Measurements from ENCODE around the gene IFIT3.
"Not testable (repeated sequence)": the region's sequence is repeated elsewhere in the genome, so short reads cannot be mapped to it uniquely, and the experiment has no call there.

Gene IFIT3, protein sequence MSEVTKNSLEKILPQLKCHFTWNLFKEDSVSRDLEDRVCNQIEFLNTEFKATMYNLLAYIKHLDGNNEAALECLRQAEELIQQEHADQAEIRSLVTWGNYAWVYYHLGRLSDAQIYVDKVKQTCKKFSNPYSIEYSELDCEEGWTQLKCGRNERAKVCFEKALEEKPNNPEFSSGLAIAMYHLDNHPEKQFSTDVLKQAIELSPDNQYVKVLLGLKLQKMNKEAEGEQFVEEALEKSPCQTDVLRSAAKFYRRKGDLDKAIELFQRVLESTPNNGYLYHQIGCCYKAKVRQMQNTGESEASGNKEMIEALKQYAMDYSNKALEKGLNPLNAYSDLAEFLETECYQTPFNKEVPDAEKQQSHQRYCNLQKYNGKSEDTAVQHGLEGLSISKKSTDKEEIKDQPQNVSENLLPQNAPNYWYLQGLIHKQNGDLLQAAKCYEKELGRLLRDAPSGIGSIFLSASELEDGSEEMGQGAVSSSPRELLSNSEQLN

DNA sequence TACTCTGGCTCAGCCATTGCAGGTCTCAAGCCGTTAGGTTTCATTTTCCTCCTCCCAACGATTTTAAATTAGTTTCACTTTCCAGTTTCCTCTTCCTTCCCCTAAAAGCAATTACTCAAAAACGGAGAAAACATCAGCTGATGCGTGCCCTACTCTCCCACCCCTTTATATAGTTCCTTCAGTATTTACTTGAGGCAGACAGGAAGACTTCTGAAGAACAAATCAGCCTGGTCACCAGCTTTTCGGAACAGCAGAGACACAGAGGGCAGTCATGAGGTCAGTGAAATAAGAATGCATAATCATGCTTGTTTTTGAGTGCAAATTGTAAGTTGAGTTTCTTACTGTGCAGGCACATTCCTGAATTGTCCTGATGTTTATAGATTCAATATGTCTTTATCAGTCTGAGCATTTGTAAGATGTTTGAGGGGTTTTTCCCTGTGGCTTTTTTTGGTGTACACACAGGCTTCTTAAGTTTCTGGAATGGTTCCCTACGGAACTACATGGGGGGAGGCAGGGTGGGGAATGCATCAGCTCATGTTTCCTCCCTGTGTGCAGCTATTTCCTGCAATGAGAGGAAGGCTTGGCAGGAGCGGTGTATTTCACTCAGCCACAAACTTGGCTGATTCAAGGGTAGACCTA, at the start of gene IFIT3:
Gene IFIT3 (plus strand): TSS at position 195 of the 639 bp plus-strand sequence. CDS start 77 bp downstream, at position 272.
- no peak for DNase-seq (ENCODE audit: low read depth in 3 of 3, low spot score in 1 of 3)

DNA sequence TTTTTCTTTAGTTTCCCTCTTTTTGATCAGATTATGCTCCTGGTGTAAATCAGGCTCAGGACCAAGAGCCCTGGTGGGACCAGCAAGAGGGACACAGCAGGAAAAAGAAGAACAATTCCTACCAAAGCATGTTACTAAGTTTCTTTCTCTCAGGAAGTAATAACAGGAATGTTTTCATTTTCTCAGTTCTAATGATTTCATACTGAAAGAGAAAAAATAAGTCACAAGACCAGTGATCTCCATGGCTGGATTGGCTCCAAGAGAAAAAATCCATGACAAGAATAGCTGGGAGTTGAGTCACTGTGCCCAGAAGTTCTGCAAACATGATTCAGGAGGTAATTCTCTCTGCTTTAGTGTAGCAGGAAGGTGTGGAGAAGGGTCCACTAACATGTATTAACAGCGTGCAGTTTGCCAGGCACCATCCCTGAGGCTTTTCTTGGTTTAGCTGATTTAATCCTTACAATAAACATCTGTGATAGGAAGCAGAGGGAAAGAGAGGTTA, 49.7 kb upstream of the IFIT3 start:
- DNase-seq (ENCODE audit: low read depth in 3 of 3, low spot score in 1 of 3), result no peak

DNA sequence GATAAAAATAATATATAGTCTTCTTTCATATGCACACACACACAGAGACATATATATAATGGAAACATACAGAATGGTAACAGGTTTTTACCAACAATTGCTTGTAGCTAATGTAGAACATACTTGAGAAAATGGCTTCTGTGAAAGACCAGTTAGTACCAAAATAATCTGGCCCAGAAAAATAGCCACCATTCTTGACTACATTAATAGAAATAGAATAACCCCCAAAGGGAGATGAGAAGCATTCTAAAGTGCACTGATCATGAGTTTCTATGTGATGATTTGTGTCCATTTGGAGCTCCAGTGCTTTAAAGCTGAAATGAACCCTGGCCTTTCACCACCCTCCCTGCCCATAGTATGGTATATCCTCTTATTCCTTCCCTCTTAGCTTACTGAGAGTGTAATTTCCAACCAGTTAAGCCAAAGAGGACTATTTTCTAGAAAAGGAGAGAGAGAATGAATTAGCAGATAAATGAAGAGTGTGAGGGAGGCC, 48.9 kb upstream of the IFIT3 start:
- no peak for DNase-seq (ENCODE audit: low read depth in 3 of 3, low spot score in 1 of 3)

DNA sequence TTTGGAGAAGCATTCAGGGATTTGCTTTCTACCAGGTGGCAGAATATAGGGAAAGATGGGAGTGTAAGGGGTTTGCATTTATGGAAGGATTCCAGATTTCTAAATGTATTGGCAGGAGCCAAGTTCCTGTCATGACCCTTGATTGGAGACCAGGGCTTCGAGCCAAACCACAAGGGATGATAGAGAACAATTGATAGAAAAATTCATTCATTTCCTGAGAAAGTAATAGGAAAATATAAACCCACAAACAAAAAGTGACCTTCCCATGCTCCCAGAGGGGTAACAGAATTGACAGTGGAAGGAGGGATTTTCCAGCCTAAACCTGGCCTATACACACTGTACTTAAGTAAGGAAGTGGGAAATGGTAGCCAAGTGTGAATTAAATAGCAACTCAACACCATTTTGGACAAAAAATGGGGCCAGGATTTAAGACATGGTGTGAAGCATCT, 48.4 kb upstream of the IFIT3 start:
- no peak for DNase-seq (ENCODE audit: low read depth in 3 of 3, low spot score in 1 of 3)

DNA sequence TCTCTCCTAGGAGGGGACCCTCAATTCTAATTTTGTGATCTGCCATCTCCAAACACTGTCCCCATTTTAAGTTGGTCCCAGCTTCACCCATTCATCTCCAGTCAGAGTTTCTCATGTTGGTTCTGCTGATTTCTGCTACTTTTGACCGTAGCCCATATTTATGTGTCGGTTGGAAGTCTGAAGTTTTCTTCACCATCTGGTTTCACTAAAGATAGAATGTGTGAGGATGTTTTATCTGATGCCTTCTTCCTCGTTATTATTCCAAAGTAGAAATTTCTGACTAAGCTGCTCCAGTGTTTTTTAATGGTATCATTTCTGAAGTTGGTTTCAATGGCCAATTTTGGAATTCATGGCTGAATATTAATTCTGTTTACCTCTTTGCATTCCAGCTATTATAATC, 47.3 kb upstream of the IFIT3 start:
- no peak for DNase-seq (ENCODE audit: low read depth in 3 of 3, low spot score in 1 of 3)

DNA sequence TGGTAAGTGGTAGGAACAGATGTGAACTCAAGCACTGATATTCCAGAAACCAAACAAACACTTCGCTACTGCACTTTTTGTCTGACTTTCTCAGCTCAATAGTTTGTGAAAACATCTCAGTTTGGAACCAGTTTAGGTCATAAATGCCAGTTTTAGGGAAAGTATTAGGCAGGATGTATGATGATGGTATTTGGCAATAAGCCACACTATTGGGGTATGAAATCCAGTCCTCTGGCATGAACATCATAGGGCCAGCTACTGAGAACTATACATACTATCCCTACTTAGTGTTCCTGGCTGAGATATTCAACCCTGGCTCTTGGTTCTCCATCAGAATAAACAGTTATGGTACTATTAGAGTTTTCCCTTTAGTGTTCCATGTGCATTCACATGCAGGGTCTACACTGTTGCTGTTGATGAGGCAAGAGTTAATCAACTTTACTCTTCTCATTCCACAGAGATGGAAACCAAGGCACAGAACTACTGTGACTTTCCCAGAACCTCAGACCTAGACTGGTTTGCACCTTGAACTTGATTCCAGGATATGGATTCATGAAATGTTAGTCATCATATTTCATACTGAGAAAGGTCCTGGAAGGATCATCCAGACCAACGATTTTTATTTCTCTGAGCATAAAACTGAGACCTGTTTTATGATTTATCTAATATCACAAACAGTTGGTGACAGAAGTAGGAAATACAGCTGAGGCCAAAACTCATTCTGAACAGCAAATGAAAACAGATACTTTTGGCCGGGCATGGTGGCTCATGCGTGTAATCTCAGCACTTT, 46.0 kb upstream of the IFIT3 start:
- no peak for DNase-seq (ENCODE audit: low read depth in 3 of 3, low spot score in 1 of 3)

DNA sequence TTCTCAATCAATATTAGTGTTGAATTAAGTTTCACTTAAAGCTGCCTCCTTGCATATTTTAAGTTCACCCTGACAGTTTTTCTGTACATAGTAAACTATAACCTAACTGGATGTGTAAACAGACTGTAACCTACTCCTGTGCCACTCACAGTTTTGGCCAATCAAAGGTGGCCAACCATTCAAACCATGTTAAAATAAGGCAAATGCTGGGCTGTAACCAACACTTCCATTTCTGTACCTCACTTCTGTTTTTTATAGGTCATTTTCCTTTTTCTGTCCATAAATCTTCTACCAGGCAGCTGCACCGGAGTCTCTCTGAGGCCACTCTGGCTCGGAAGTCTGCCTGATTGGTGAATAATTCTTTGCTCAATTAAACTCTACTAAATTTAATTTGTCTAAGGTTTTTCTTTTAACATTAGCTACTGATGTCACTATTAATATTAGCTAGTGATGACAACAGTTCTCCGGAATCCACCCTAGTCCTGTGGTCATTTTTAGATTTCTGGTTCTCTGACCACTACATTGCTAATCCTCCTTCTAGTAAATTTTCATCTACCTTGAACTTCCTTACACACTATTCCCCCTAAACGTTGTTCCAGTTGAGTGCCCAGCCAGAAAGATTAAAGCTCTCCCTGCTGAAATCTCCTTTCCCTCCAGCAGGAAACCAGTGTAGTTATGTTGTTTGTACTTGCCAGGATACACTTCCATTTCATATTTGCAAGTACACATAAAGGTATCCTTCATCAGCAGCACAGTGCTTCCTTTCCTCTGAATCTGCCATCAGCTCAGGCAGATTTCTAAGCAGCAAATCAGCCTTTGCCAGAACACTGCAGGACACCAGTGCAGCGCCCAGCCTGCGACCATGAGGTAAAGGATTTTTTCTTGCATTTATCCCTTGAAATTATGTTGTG, 44.5 kb upstream of the IFIT3 start:
- no peak for DNase-seq (ENCODE audit: low read depth in 3 of 3, low spot score in 1 of 3)

DNA sequence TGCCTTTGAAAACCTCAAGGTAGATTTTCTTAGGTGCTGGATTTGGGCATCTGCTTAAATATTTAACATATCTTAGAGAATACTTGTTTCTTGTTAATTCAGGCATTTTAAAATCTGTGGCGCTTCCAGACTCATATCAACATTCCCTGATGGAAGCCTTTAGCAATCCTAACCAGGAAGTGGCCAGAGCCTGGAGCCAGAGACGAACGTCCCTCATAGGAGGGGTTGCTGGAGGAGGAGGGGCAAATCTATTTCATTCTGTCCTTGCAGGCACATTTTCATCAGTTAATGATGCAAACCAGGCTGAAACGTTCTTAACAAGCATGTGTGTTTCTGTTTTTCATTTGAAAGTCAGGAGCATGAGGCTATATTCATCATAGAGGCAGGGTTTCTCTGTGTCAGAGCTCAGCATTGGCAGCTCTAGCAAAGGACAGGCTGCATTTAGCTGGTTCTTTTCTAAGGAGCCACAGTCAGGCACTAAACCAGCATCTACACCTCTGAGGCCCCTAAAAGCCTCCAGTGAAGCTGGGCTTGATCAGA, 43.8 kb upstream of the IFIT3 start:
- no peak for DNase-seq (ENCODE audit: low read depth in 3 of 3, low spot score in 1 of 3)

DNA sequence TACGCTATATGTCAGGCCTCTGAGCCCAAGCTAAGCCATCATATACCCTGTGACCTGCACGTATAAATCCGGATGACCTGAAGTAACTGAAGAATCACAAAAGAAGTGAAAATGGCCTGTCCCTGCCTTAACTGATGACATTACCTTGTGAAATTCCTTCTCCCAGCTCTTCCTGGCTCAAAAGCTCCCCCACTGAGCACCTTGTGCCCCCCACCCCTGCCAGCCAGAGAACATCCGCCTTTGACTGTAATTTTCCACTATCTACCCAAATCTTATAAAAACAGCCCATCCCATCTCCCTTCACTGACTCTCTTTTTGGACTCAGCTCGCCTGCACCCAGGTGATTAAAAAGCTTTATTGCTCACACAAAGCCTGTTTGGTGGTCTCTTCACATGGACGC, 43.1 kb upstream of the IFIT3 start:
- DNase-seq (ENCODE audit: low read depth in 3 of 3, low spot score in 1 of 3), result not testable (repeated sequence)

DNA sequence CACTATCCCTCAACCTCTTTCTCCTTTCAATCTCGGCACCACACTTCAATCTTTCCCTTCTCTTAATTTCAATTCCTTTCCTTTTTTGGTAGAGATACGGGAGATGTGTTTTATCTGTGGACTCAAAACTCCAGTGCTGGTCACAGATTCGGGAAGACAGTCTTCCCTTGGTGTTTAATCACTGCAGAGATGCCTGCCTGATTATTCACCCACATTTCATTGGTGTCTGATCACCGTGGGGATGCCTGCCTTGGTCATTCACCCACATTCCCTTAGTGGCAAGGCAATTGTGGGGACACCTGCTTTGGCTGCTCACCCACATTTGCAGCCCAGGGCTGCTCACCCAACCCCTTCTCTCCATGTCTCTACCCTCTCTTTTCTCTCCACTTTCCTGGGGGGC, 42.5 kb upstream of the IFIT3 start:
- not testable (repeated sequence) for DNase-seq (ENCODE audit: low read depth in 3 of 3, low spot score in 1 of 3)

DNA sequence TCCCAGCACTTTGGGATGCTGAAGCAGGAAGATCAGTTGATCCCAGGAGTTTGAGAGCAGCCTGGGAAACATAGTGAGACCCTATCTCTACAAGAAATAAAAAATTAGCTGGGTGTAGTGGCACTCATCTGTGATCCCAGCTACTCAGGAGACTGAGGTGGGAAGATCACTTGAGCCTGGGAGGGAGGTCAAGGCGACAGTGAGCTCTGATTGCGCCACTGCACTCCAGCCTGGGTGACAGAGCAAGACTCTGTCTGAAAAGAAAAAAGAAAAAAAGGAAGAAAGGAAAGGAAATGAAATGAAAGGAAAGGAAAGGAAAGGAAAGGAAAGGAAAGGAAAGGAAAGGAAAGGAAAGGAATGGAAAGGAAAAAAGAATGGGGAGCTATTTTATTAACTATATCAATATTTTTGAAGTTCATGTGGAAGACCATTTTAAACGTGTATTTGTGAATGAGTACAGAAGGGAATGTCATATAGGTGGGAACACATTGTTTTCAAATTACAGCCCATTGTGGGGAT, 33.0 kb upstream of the IFIT3 start:
- DNase-seq (ENCODE audit: low read depth in 3 of 3, low spot score in 1 of 3), result no peak

DNA sequence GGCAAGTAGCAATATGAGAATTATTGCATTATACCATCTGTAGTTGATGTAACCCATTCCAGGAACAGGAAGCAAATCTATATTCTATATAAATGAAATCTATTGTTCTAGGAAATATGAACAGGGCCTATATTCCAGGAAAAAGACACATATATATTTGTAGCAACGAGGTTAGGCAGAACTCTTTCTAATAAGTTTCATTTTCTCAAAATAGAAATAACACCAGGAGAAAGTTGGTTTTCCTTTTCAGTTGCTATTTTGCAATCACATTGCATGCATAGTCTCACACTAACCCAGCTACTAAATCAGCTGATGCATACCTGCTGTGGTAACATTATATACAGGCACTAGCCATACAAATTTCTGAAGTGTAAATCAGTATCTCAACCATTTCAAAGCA, 32.2 kb upstream of the IFIT3 start:
- DNase-seq (ENCODE audit: low read depth in 3 of 3, low spot score in 1 of 3), result no peak

DNA sequence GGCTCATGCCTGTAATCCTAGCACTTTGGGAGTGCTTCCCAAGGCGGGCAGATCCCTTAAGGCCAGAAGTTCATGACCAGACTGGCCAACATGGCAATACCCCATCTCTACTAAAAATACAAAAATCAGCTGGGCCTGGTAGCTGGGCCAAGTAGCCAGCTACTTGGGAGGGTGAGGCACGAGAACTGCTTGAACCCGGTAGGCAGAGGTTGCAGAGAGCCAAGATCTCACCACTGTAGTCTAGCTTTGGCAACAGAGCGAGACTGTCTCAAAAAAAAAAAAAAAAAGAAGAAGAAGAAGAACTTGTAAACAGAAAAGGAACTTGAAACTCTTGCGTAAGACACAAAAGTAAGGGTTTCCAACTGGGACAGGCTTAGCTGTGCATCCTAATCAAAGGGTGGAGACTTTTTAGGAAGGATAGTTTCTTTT, 31.6 kb upstream of the IFIT3 start:
- no peak for DNase-seq (ENCODE audit: low read depth in 3 of 3, low spot score in 1 of 3)

DNA sequence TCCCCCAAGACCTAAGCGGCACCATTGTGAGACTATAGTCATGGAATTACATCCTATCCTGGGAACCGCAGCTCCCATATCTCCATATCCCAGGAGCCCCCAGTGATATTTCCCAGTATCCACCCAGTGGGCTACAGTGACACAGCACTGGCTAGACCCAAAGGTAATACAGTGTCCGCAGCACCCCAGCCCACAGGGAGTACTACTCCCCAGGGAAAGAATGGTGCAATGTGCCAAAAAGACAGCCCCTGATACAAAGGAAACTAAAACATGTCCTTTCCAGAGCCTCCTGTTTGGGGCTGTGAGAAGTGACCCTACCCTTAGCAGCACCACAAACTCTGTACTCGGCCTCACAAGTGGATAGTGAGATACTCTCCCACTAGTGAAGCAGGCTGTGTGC, 30.4 kb upstream of the IFIT3 start:
- DNase-seq (ENCODE audit: low read depth in 3 of 3, low spot score in 1 of 3), result no peak

DNA sequence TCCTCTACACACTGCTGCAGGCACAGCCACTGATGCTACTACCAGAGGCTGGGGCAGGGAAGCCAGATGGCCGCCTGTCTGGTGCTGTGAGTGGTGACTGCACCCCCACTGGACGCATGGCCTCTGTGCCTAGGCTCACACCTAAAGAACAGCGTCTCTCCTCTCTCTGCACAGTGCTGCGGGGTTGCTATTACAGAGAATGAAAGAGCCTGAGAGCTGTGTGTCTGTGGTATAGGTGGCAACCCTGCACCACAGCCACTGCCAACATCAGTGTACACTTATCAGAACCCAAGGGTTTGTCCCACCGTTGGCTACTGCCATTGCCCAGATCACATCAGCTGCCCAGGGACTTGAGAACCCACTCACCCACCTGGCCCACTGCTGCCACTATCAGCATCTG, 30.0 kb upstream of the IFIT3 start:
- DNase-seq (ENCODE audit: low read depth in 3 of 3, low spot score in 1 of 3), result no peak

DNA sequence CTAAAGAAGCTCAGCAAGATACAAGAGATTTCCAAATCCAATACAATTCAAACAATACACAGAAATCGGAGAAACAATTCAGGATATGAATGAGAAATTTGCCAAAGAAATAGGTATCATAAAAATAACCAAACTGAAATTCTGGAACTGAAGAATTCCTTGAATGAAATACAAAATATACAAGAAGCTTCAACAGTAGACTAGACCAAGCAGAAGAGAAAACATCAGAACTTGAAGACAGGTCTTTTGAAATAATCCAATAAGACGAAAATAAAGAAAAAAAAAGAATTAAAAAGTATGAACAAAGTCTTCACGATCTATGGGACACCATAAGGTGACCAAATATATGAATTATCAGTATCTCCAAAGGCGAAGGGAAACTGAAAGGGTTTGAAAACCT, 28.8 kb upstream of the IFIT3 start:
- DNase-seq (ENCODE audit: low read depth in 3 of 3, low spot score in 1 of 3), result no peak

DNA sequence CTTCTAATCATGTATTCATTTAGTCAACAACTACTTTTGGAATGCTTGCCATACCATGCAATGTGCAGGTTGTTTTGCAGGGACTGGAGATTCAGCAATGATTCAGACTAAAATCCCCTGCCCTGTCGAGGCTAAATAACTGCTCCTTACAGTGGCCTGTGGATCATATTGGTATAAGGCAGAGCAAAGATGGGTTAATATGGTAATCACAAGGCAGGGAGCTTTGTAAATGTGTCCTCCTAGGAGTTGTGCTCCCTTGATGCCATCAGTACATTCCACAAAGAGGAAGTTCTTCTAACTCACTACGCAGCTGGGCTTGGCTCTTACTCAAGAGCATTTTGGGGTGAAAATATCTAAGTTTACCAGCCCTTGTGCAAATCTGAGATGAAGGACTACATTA, 26.6 kb upstream of the IFIT3 start:
- no peak for DNase-seq (ENCODE audit: low read depth in 3 of 3, low spot score in 1 of 3)

DNA sequence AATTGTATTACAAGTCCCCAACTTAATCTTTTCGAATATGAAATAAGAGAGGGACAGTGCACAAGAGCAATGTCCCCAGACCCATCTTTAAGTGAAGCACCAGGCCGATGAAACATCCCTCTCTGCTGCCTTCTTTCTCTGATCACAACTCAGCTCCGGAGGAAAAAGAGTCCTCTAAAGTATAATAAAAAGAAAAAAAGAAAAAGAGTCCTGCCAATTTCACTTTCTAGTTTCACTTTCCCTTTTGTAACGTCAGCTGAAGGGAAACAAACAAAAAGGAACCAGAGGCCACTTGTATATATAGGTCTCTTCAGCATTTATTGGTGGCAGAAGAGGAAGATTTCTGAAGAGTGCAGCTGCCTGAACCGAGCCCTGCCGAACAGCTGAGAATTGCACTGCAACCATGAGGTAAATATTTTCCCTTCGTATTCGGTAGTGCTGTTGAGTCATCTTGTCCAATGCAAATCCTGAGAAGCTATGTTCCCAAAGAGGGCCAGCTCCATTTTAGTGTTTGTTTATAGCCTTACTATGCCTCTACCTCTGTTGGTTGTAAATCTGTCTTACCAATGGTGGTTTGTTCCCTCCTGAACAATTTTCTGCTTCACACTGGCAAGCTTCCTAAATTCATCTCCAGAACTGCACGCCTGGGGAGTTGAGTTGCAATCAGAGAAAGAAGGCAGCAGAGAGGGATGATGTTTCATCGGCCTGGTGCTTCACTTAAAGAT, 25.9 kb upstream of the IFIT3 start, which contains the start of gene IFIT2:
Gene IFIT2 (plus strand): TSS at position 326 of the 725 bp plus-strand sequence. CDS start 78 bp downstream, at position 404.
- DNase-seq (ENCODE audit: low read depth in 3 of 3, low spot score in 1 of 3), result no peak

DNA sequence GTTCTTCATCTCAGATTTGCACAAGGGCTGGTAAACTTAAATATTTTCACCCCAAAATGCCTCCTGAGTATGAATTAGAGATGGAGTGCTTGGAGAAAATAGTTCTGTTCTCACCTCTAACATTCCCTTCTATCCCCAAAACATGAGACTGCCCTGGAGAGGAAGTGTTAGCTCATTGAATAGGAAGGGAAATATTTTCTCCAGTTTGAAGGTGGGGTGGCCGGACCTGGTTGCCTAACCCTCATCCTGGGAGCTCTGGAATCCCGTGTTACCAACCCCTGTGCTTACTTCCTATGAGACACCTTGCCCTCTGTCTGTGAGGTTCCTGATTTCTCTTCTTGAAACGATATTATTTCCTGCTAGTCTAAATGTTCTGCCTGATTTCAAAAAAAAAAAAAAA, 25.2 kb upstream of the IFIT3 start:
- no peak for DNase-seq (ENCODE audit: low read depth in 3 of 3, low spot score in 1 of 3)

All from stimulated activated CD4-positive, alpha-beta T cell treated with anti-CD3 and anti-CD28 coated beads, TNF-alpha, amount 100 ng/mL, for 1 hour (primary cell).